ENCODE measurements around the gene GCNA. TPM values are rescaled to one million over a fixed set of nuclear protein-coding genes. Genes with fewer than 3 reads are reported as not detected.

The GCNA gene
- polyA plus RNA-seq, 1 experiment: 2.4 TPM

- no peak for TF ChIP-seq CTCF (IDR thresholded peaks at IDR 0.05; ENCODE audit: insufficient read depth, low read depth, low read length)
Measured at GRCh38 chrX:71599965-71600364, 21.7 kb downstream of the GCNA start.

GRCh38 chrX:71603618-71604017 is 25.4 kb downstream of the GCNA start:
- POLR2A ChIA-PET: no interaction called here
- no peak for TF ChIP-seq CTCF (IDR thresholded peaks at IDR 0.05; ENCODE audit: insufficient read depth, low read depth, low read length)

More at GRCh38 chrX:71599965-71600364, 21.7 kb downstream of the GCNA start:
- CTCF ChIA-PET: no interaction called here
- POLR2A ChIA-PET: no interaction called here
- Histone ChIP-seq H3K27me3 (ENCODE audit: control insufficient read depth, insufficient read depth, low read length) (no peaks in the 10 kb centered on the region), H3K36me3 (ENCODE audit: control insufficient read depth, insufficient read depth, low read length) (peaks cover 13% of the 10 kb centered on the region), H3K4me3 (ENCODE audit: low read depth, low read length) (no peak overlapping the region)
- DNase-seq (ENCODE audit: low read depth): no peak

GRCh38 chrX:71604141-71604540 is 25.9 kb downstream of the GCNA start:
- ChIA-PET CTCF (no interaction called here), POLR2A (no interaction called here)
- no peak for TF ChIP-seq CTCF (IDR thresholded peaks at IDR 0.05; ENCODE audit: insufficient read depth, low read depth, low read length)
- Histone ChIP-seq H3K27me3 (ENCODE audit: control insufficient read depth, insufficient read depth, low read length) (no peaks in the 10 kb centered on the region), H3K4me3 (ENCODE audit: low read depth, low read length) (no peak overlapping the region), H3K36me3 (ENCODE audit: control insufficient read depth, insufficient read depth, low read length) (peaks cover 16% of the 10 kb centered on the region)
- no peak for DNase-seq (ENCODE audit: low read depth)

More at GRCh38 chrX:71603618-71604017, 25.4 kb downstream of the GCNA start:
- DNase-seq (ENCODE audit: low read depth): no peak
- CTCF ChIA-PET: no interaction called here
- H3K27me3 ChIP-seq (ENCODE audit: control insufficient read depth, insufficient read depth, low read length): no peaks in the 10 kb centered on the region
- peaks cover 16% of the 10 kb centered on the region for H3K36me3 ChIP-seq (ENCODE audit: control insufficient read depth, insufficient read depth, low read length)
- H3K4me3 ChIP-seq (ENCODE audit: low read depth, low read length): no peak overlapping the region

GRCh38 chrX:71604796-71605568 is 26.7 kb downstream of the GCNA start:
- no peaks in the 10 kb centered on the region for H3K27me3 ChIP-seq (ENCODE audit: control insufficient read depth, insufficient read depth, low read length)
- H3K4me3 ChIP-seq (ENCODE audit: low read depth, low read length): no peak overlapping the region
- ChIA-PET CTCF (no interaction called here), POLR2A (no interaction called here)
- DNase-seq (ENCODE audit: low read depth): no peak
- H3K36me3 ChIP-seq (ENCODE audit: control insufficient read depth, insufficient read depth, low read length): peaks cover 16% of the 10 kb centered on the region
- no peak for TF ChIP-seq CTCF (IDR thresholded peaks at IDR 0.05; ENCODE audit: insufficient read depth, low read depth, low read length)

- POLR2A ChIA-PET: no interaction called here
Measured at GRCh38 chrX:71606536-71607216, 28.4 kb downstream of the GCNA start.

More at GRCh38 chrX:71606536-71607216, 28.4 kb downstream of the GCNA start:
- H3K4me3 ChIP-seq (ENCODE audit: low read depth, low read length): no peak overlapping the region
- TF ChIP-seq CTCF (IDR thresholded peaks at IDR 0.05; ENCODE audit: insufficient read depth, low read depth, low read length): no peak
- no peaks in the 10 kb centered on the region for H3K27me3 ChIP-seq (ENCODE audit: control insufficient read depth, insufficient read depth, low read length)
- CTCF ChIA-PET: interaction anchor here (0.8 kb wide), 1 partner anchor 15 kb away, joined by 3 read pairs; no protein-coding TSS in a partner anchor
- H3K36me3 ChIP-seq (ENCODE audit: control insufficient read depth, insufficient read depth, low read length): peaks cover 23% of the 10 kb centered on the region
- no peak for DNase-seq (ENCODE audit: low read depth)
